Measurements from ENCODE around the gene ZNF492.
"Not testable (repeated sequence)": the region's sequence is repeated elsewhere in the genome, so short reads cannot be mapped to it uniquely, and the experiment has no call there.

The ZNF492 gene

DNA sequence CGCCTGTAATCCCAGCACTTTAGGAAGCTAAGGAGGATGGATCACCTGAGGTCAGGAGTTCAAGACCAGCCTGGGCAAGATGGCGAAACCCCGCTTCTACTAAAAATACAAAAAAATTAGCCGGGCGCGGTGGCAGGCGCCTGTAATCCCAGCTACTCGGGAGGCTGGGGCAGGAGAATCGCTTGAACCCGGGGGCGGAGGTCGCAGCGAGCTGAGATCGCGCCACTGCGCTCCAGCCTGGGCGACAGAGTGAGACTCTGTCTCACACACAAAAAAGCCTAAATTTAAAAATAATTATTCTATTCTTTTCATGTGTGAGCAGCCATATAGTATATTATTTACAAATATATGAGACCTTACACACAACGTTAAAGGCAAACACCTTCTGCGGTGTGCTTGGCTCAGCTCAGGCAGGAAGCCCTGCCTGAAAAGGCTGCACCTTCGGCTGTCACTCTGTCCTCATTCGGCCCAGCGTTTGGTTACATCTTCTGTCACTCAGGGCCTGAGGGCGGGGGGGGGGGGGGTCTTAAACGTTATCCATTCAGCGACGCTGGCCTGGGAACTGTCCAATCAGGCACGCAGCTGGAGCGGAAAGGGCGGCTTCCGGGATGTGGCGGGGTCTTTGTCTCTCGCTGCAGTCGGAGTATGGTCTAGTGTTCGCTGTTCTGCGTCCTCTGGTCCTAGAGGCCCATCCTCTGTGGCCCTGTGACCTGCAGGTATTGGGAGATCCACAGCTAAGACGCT, at the start of gene ZNF492:
TSS of gene ZNF492 (plus strand) at position 619 of the 744 bp plus-strand sequence. CDS start 19,076 bp downstream, outside the sequence.
- not testable (repeated sequence) for H3K9me2 ChIP-seq (replicated peaks; ENCODE audit: insufficient read depth, low read length); H3K9ac ChIP-seq (ENCODE audit: low read length); H3K36me3 ChIP-seq (replicated peaks; ENCODE audit: insufficient read depth, low read length); DNase-seq; H3K4me2 ChIP-seq (ENCODE audit: low read depth, low read length); H3K4me1 ChIP-seq (ENCODE audit: low read length); H2AFZ ChIP-seq (ENCODE audit: low read length); H4K20me1 ChIP-seq (ENCODE audit: insufficient read depth, low read length); H3K4me3 ChIP-seq (ENCODE audit: low read length); H3K27me3 ChIP-seq (replicated peaks; ENCODE audit: insufficient read depth, low read length); H3K27ac ChIP-seq (ENCODE audit: low read length); H3F3A ChIP-seq (ENCODE audit: insufficient read depth, low read length); H3K79me2 ChIP-seq (ENCODE audit: low read length); H3K9me3 ChIP-seq (replicated peaks; ENCODE audit: insufficient read depth, low read length)

DNA sequence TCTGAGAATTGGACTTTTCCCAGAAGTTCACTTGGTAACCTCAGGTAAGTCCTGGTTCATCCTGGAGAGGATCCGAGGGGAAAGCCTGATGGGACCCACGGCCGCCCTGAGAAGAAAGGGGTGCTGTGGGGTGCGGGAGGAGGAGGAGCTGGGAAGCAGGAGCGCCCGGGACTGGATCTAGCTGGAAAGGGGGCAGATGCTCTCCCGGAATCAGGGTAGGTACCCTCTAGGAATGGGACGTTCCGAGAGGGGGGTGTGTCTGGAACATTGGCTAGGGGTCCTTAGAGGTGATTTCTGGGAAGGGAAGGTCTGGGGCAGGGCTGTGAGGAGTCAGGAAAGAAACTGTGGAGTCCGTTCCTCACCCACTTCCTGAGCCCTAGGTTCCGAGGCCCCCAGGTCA, 38.7 kb upstream of the ZNF492 start:
- Histone ChIP-seq H3K4me1 (ENCODE audit: low read length) (no peaks in the 10 kb centered on the region), H3K36me3 (replicated peaks; ENCODE audit: insufficient read depth, low read length) (no peaks in the 10 kb centered on the region), H3K9me2 (replicated peaks; ENCODE audit: insufficient read depth, low read length) (no peaks in the 10 kb centered on the region), H4K20me1 (ENCODE audit: insufficient read depth, low read length) (no peaks in the 10 kb centered on the region), H3F3A (ENCODE audit: insufficient read depth, low read length) (no peaks in the 10 kb centered on the region), H2AFZ (ENCODE audit: low read length) (no peak overlapping the region), H3K4me2 (ENCODE audit: low read depth, low read length) (no peak overlapping the region), H3K9me3 (replicated peaks; ENCODE audit: insufficient read depth, low read length) (no peaks in the 10 kb centered on the region), H3K4me3 (ENCODE audit: low read length) (no peak overlapping the region), H3K79me2 (ENCODE audit: low read length) (no peaks in the 10 kb centered on the region), H3K27me3 (replicated peaks; ENCODE audit: insufficient read depth, low read length) (no peaks in the 10 kb centered on the region), H3K27ac (ENCODE audit: low read length) (no peak overlapping the region), H3K9ac (ENCODE audit: low read length) (no peak overlapping the region)
- TF ChIP-seq, protein P1, sequence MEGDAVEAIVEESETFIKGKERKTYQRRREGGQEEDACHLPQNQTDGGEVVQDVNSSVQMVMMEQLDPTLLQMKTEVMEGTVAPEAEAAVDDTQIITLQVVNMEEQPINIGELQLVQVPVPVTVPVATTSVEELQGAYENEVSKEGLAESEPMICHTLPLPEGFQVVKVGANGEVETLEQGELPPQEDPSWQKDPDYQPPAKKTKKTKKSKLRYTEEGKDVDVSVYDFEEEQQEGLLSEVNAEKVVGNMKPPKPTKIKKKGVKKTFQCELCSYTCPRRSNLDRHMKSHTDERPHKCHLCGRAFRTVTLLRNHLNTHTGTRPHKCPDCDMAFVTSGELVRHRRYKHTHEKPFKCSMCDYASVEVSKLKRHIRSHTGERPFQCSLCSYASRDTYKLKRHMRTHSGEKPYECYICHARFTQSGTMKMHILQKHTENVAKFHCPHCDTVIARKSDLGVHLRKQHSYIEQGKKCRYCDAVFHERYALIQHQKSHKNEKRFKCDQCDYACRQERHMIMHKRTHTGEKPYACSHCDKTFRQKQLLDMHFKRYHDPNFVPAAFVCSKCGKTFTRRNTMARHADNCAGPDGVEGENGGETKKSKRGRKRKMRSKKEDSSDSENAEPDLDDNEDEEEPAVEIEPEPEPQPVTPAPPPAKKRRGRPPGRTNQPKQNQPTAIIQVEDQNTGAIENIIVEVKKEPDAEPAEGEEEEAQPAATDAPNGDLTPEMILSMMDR (IDR thresholded peaks at IDR 0.05; ENCODE audit: low read length): no peak
- TF ChIP-seq EZH2phosphoT487 (IDR thresholded peaks at IDR 0.05; ENCODE audit: low read length) (no peak), EZH2 (optimal IDR thresholded peaks at IDR 0.05; ENCODE audit: low read depth, low read length) (no peak)
- no peak for DNase-seq

DNA sequence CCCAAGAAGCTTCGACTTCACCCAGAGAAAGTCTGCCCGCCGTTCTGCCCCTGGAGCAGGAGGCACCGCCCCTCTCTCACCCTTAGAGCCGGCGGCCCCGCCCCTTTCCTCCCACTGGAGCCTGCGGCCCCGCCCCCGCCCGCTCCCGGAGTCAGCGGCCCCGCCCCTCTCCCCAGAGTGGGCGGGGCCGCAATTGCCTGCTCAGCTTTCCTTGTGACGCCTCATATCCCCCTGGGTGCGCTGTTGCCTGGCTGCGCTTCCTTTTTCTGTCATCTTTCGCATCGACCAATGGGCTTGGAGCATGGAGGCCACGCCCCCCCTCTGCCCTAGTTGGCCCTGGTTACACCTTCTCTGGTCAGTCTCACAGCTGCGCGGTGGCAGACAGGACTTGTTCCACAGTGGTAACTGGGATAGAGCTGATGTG, 38.2 kb upstream of the ZNF492 start:
- no peaks in the 10 kb centered on the region for H3K36me3 ChIP-seq (replicated peaks; ENCODE audit: insufficient read depth, low read length)
- H3K9me3 ChIP-seq (replicated peaks; ENCODE audit: insufficient read depth, low read length): no peaks in the 10 kb centered on the region
- no peaks in the 10 kb centered on the region for H3K9me2 ChIP-seq (replicated peaks; ENCODE audit: insufficient read depth, low read length)

More for the DNA sequence above, 38.2 kb upstream of the ZNF492 start:
- Histone ChIP-seq H2AFZ (ENCODE audit: low read length) (no peak overlapping the region), H3K4me1 (ENCODE audit: low read length) (no peaks in the 10 kb centered on the region), H3K27ac (ENCODE audit: low read length) (no peak overlapping the region), H3K27me3 (replicated peaks; ENCODE audit: insufficient read depth, low read length) (no peaks in the 10 kb centered on the region), H3K4me2 (ENCODE audit: low read depth, low read length) (no peak overlapping the region), H3F3A (ENCODE audit: insufficient read depth, low read length) (no peaks in the 10 kb centered on the region), H4K20me1 (ENCODE audit: insufficient read depth, low read length) (no peaks in the 10 kb centered on the region), H3K4me3 (ENCODE audit: low read length) (no peak overlapping the region), H3K79me2 (ENCODE audit: low read length) (no peaks in the 10 kb centered on the region), H3K9ac (ENCODE audit: low read length) (no peak overlapping the region)
- no peak for DNase-seq
- TF ChIP-seq EZH2 (optimal IDR thresholded peaks at IDR 0.05; ENCODE audit: low read depth, low read length) (no peak), EZH2phosphoT487 (IDR thresholded peaks at IDR 0.05; ENCODE audit: low read length) (no peak)
- TF ChIP-seq, protein P1 (IDR thresholded peaks at IDR 0.05; ENCODE audit: low read length): no peak
